Urothelium cell line (cell line): Measurements from ENCODE around the gene UBAP2L.

Experiments
- DNase-seq: peaks from one replicate; pipeline ENCODE4 v3.0.0; 2011; ENCODE audit warnings: low spot score, mixed read lengths
- FAIRE-seq: peaks from 2 replicates; lab custom pipeline; 2011; peaks lifted over from hg19 to GRCh38; lab: Jason Lieb, UNC

UBAP2L gene

GRCh38 chr1:154220071-154220969 lies at the start of gene UBAP2L:
TSS of gene UBAP2L (plus strand) at chr1:154220955. CDS start at chr1:154225124, 4,169 bp downstream.
- FAIRE-seq: peak; percentile 89

GRCh38 chr1:154171223-154171583 lies 49.6 kb upstream of the UBAP2L start:
- FAIRE-seq (no peak), DNase-seq (no peak)

More at GRCh38 chr1:154220071-154220969, at the start of gene UBAP2L:
- peak; percentile 97 for DNase-seq

GRCh38 chr1:154171880-154172279 lies 48.9 kb upstream of the UBAP2L start:
- no peak for FAIRE-seq

GRCh38 chr1:154174654-154175053 lies 46.1 kb upstream of the UBAP2L start:
- no peak for FAIRE-seq

More at GRCh38 chr1:154171880-154172279, 48.9 kb upstream of the UBAP2L start:
- no peak for DNase-seq

GRCh38 chr1:154176337-154176736 lies 44.4 kb upstream of the UBAP2L start:
- DNase-seq (no peak), FAIRE-seq (no peak)

More at GRCh38 chr1:154174654-154175053, 46.1 kb upstream of the UBAP2L start:
- no peak for DNase-seq

- no peak for DNase-seq
Measured at GRCh38 chr1:154178013-154178412, 42.7 kb upstream of the UBAP2L start.

GRCh38 chr1:154178911-154179811 lies 41.6 kb upstream of the UBAP2L start:
- FAIRE-seq: no peak
- no peak for DNase-seq

More at GRCh38 chr1:154178013-154178412, 42.7 kb upstream of the UBAP2L start:
- no peak for FAIRE-seq

GRCh38 chr1:154179946-154180687 lies 40.6 kb upstream of the UBAP2L start:
- FAIRE-seq: no peak
- no peak for DNase-seq

GRCh38 chr1:154181944-154182343 lies 38.8 kb upstream of the UBAP2L start:
- no peak for FAIRE-seq
- peak; percentile 13 for DNase-seq

GRCh38 chr1:154182344-154183045 lies 38.3 kb upstream of the UBAP2L start:
- FAIRE-seq (no peak), DNase-seq (peak; percentile 57)

- DNase-seq (peak; percentile 99), FAIRE-seq (peak; percentile 67)
Measured at GRCh38 chr1:154183046-154183915, 37.5 kb upstream of the UBAP2L start.

- FAIRE-seq (no peak), DNase-seq (no peak)
Measured at GRCh38 chr1:154186177-154186576, 34.6 kb upstream of the UBAP2L start.

- FAIRE-seq (no peak), DNase-seq (no peak)
Measured at GRCh38 chr1:154186852-154187501, 33.8 kb upstream of the UBAP2L start.

GRCh38 chr1:154190550-154190949 lies 30.2 kb upstream of the UBAP2L start:
- FAIRE-seq (no peak), DNase-seq (no peak)

- FAIRE-seq (no peak), DNase-seq (no peak)
Measured at GRCh38 chr1:154191990-154192461, 28.7 kb upstream of the UBAP2L start, which contains the start of gene TPM3. TSS of gene TPM3 (minus strand) at chr1:154192100. CDS start at chr1:154192018, 82 bp downstream.

- DNase-seq: no peak
- no peak for FAIRE-seq
Measured at GRCh38 chr1:154192476-154192875, 28.3 kb upstream of the UBAP2L start.

GRCh38 chr1:154193821-154194220 lies 26.9 kb upstream of the UBAP2L start:
- DNase-seq: peak; percentile 11
- no peak for FAIRE-seq
